ENCODE results near the gene MAP4K2.

DNA sequence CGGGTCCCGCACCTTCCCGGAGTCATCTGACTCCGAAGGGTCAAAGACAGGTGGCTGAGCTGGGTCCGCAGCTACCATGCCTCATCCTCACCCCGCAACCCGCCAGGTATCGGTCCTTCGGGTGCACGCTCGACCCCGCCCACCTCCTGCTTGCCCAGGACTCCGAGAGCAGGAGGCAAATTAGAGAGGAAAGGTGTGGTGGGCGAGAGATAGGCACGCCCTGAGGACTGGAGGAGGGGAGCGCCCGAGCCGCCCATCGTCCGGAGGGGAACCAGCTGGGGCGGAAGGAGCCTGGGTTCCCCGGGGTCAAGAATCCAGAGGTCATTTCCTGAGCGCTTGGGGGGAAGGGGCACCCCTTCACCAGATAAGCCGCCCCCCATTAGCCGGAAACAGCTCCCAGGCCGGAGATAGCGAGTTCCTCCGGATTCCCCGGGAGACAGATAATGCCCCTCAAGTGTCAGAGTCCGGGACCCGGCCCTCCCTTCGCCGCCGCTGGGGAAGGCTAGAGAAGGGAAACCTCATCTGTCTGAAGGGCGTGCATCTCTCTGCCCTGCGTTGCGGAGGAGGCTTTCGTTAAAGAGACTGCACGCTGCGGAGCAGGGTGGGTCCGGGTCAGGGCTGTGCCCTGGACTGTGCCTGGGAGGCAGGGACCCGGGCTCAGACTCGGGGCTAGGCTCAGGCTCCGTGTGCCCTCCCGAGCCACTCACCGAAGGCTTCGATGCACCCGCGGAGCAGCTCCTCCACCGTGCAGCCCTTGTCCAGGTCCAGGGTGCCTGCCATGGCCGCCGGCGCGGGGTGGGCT is 60.7 kb downstream of the MAP4K2 start:
- TF ChIP-seq CTCF (IDR thresholded peaks at IDR 0.05) (no peak), POLR2AphosphoS5 (IDR thresholded peaks at IDR 0.05) (no peak), POLR2A (IDR thresholded peaks at IDR 0.05) (no peak)

All from sigmoid colon (tissue), 4 donors.